Measurements from ENCODE around the gene AK5.

- no peak for TF ChIP-seq CTCF (IDR thresholded peaks at IDR 0.05)
- no peak for TF ChIP-seq POLR2A (IDR thresholded peaks at IDR 0.05)
Measured at GRCh38 chr1:77584884-77585283, 303.1 kb downstream of the AK5 start.
